ENCODE measurements around the gene KAZN. TPM values are rescaled to one million over a fixed set of nuclear protein-coding genes. Genes with fewer than 3 reads are reported as not detected.

KAZN gene
- total RNA-seq, 1 donor from 2014 or later = 9.4 TPM

DNA sequence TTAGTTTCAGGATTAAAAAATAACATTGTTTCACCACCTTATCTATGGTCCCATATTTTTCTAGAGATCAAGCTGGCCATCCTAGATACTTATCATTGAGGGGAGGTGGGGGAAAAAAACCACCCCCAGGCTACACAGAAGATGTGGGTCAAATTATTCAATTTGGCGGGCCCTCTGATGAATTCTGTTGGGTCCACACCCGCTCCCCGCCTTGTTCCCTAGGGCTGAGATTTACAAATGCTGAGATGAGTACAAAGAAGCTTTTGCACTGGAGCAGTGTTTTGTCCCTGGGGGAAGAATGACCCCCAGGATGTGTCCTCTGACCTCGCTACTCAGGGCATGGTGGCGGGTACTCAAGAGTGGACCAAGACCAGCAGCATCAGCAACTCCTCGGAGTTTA lies 308.2 kb downstream of the KAZN start:
- no peak overlapping the region for H2AFZ ChIP-seq (ENCODE audit: low read depth, low read length)
- no peak overlapping the region for H3K27ac Mint-ChIP-seq (ENCODE audit: unreplicated experiment)

GRCh38 chr1:14907416-14907815 lies 308.9 kb downstream of the KAZN start:
- H3K27me3 Mint-ChIP-seq (ENCODE audit: low read depth, unreplicated experiment) = peaks cover 7% of the 10 kb centered on the region
- H3K4me3 Mint-ChIP-seq (ENCODE audit: unreplicated experiment) = no peak overlapping the region
- Histone ChIP-seq H3K36me3 (ENCODE audit: insufficient read depth, low read length) (no peaks in the 10 kb centered on the region), H3K27me3 (ENCODE audit: insufficient read depth, low read length) (no peaks in the 10 kb centered on the region), H3K79me2 (ENCODE audit: insufficient read depth, low read length) (no peaks in the 10 kb centered on the region), H4K20me1 (ENCODE audit: insufficient read depth, low read length) (no peaks in the 10 kb centered on the region), H3K9ac (ENCODE audit: low read length) (no peak overlapping the region), H3K27ac (ENCODE audit: low read depth, low read length) (no peak overlapping the region), H3K9me3 (ENCODE audit: insufficient read depth, low read depth, low read length) (no peaks in the 10 kb centered on the region), H3K4me2 (ENCODE audit: low read length) (no peak overlapping the region), H3K4me1 (ENCODE audit: insufficient read depth, low read length) (no peaks in the 10 kb centered on the region), H3K4me3 (ENCODE audit: insufficient read depth, low read depth, low read length) (no peak overlapping the region), H2AFZ (ENCODE audit: low read depth, low read length) (no peak overlapping the region)
- H3K4me1 Mint-ChIP-seq (ENCODE audit: low read depth, unreplicated experiment) = no peaks in the 10 kb centered on the region
- no peaks in the 10 kb centered on the region for H3K36me3 Mint-ChIP-seq (ENCODE audit: low read depth, unreplicated experiment)
- peaks cover 3% of the 10 kb centered on the region for H3K9me3 Mint-ChIP-seq (ENCODE audit: unreplicated experiment)
- TF ChIP-seq, protein P1, sequence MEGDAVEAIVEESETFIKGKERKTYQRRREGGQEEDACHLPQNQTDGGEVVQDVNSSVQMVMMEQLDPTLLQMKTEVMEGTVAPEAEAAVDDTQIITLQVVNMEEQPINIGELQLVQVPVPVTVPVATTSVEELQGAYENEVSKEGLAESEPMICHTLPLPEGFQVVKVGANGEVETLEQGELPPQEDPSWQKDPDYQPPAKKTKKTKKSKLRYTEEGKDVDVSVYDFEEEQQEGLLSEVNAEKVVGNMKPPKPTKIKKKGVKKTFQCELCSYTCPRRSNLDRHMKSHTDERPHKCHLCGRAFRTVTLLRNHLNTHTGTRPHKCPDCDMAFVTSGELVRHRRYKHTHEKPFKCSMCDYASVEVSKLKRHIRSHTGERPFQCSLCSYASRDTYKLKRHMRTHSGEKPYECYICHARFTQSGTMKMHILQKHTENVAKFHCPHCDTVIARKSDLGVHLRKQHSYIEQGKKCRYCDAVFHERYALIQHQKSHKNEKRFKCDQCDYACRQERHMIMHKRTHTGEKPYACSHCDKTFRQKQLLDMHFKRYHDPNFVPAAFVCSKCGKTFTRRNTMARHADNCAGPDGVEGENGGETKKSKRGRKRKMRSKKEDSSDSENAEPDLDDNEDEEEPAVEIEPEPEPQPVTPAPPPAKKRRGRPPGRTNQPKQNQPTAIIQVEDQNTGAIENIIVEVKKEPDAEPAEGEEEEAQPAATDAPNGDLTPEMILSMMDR (IDR thresholded peaks at IDR 0.05; ENCODE audit: insufficient read depth, low read depth, low read length) = no peak
- no peak for TF ChIP-seq EZH2 (IDR thresholded peaks at IDR 0.05; ENCODE audit: insufficient read depth, low read length)
- no peak for DNase-seq (ENCODE audit: low read depth)
- no peak for FAIRE-seq
- H3K27ac Mint-ChIP-seq (ENCODE audit: unreplicated experiment) = no peak overlapping the region

More for the DNA sequence above, 308.2 kb downstream of the KAZN start:
- Histone ChIP-seq H3K36me3 (ENCODE audit: insufficient read depth, low read length) (no peaks in the 10 kb centered on the region), H3K9ac (ENCODE audit: low read length) (no peak overlapping the region), H3K9me3 (ENCODE audit: insufficient read depth, low read depth, low read length) (no peaks in the 10 kb centered on the region), H4K20me1 (ENCODE audit: insufficient read depth, low read length) (no peaks in the 10 kb centered on the region), H3K4me1 (ENCODE audit: insufficient read depth, low read length) (no peaks in the 10 kb centered on the region), H3K4me3 (ENCODE audit: insufficient read depth, low read depth, low read length) (no peak overlapping the region), H3K27me3 (ENCODE audit: insufficient read depth, low read length) (no peaks in the 10 kb centered on the region), H3K4me2 (ENCODE audit: low read length) (no peak overlapping the region), H3K27ac (ENCODE audit: low read depth, low read length) (no peak overlapping the region), H3K79me2 (ENCODE audit: insufficient read depth, low read length) (no peaks in the 10 kb centered on the region)
- TF ChIP-seq EZH2 (IDR thresholded peaks at IDR 0.05; ENCODE audit: insufficient read depth, low read length) = no peak
- TF ChIP-seq, protein P1 (IDR thresholded peaks at IDR 0.05; ENCODE audit: insufficient read depth, low read depth, low read length) = no peak
- FAIRE-seq (no peak), DNase-seq (ENCODE audit: low read depth) (no peak)
- H3K27me3 Mint-ChIP-seq (ENCODE audit: low read depth, unreplicated experiment) = peaks cover 10% of the 10 kb centered on the region
- H3K4me3 Mint-ChIP-seq (ENCODE audit: unreplicated experiment) = no peak overlapping the region
- no peaks in the 10 kb centered on the region for H3K36me3 Mint-ChIP-seq (ENCODE audit: low read depth, unreplicated experiment)
- H3K4me1 Mint-ChIP-seq (ENCODE audit: low read depth, unreplicated experiment) = no peaks in the 10 kb centered on the region
- peaks cover 3% of the 10 kb centered on the region for H3K9me3 Mint-ChIP-seq (ENCODE audit: unreplicated experiment)

- H3K4me2 ChIP-seq (ENCODE audit: low read length) = no peak overlapping the region
- no peak overlapping the region for H3K27ac Mint-ChIP-seq (ENCODE audit: unreplicated experiment)
- no peak overlapping the region for H3K4me3 Mint-ChIP-seq (ENCODE audit: unreplicated experiment)
- H3K9me3 Mint-ChIP-seq (ENCODE audit: unreplicated experiment) = peaks cover 3% of the 10 kb centered on the region
- no peaks in the 10 kb centered on the region for H3K9me3 ChIP-seq (ENCODE audit: insufficient read depth, low read depth, low read length)
- H3K4me3 ChIP-seq (ENCODE audit: insufficient read depth, low read depth, low read length) = no peak overlapping the region
- no peaks in the 10 kb centered on the region for H3K36me3 Mint-ChIP-seq (ENCODE audit: low read depth, unreplicated experiment)
- TF ChIP-seq, protein P1 (IDR thresholded peaks at IDR 0.05; ENCODE audit: insufficient read depth, low read depth, low read length) = no peak
- TF ChIP-seq EZH2 (IDR thresholded peaks at IDR 0.05; ENCODE audit: insufficient read depth, low read length) = no peak
- no peak overlapping the region for H3K9ac ChIP-seq (ENCODE audit: low read length)
- no peaks in the 10 kb centered on the region for H3K79me2 ChIP-seq (ENCODE audit: insufficient read depth, low read length)
- no peaks in the 10 kb centered on the region for H3K4me1 Mint-ChIP-seq (ENCODE audit: low read depth, unreplicated experiment)
- H2AFZ ChIP-seq (ENCODE audit: low read depth, low read length) = no peak overlapping the region
- no peaks in the 10 kb centered on the region for H4K20me1 ChIP-seq (ENCODE audit: insufficient read depth, low read length)
- H3K27me3 Mint-ChIP-seq (ENCODE audit: low read depth, unreplicated experiment) = peaks cover 11% of the 10 kb centered on the region
- H3K27me3 ChIP-seq (ENCODE audit: insufficient read depth, low read length) = no peaks in the 10 kb centered on the region
- no peak for DNase-seq (ENCODE audit: low read depth)
- H3K36me3 ChIP-seq (ENCODE audit: insufficient read depth, low read length) = no peaks in the 10 kb centered on the region
- H3K4me1 ChIP-seq (ENCODE audit: insufficient read depth, low read length) = no peaks in the 10 kb centered on the region
- no peak overlapping the region for H3K27ac ChIP-seq (ENCODE audit: low read depth, low read length)
- no peak for FAIRE-seq
These were observed 310.8 kb downstream of the KAZN start for GRCh38 chr1:14909273-14909672.
